Stimulated activated naive CD8-positive, alpha-beta T cell treated with anti-CD3 and anti-CD28 coated beads, Interleukin-15, Interleukin-2, amounts not matched to agents 100 ng/mL and 50 ng/mL, for 24 hours (primary cell): ENCODE data around the gene EEFSEC.
"Not testable (repeated sequence)": the region's sequence is repeated elsewhere in the genome, so short reads cannot be mapped to it uniquely, and the experiment has no call there.

ENCODE experiments used
- H3K27ac Mint-ChIP-seq: one replicate; pipeline ENCODE4 v1.8.0; 2021; ENCODE audit warnings: mild to moderate bottlenecking, mixed read lengths
- H3K27me3 Mint-ChIP-seq: one replicate; pipeline ENCODE4 v1.8.0; 2021; ENCODE audit warnings: mixed read lengths
- H3K36me3 Mint-ChIP-seq: one replicate; pipeline ENCODE4 v1.8.0; 2021; ENCODE audit warnings: low read depth, mixed read lengths
- H3K4me1 Mint-ChIP-seq: one replicate; pipeline ENCODE4 v1.8.0; 2021; ENCODE audit warnings: low read depth, mixed read lengths
- H3K4me3 Mint-ChIP-seq: one replicate; pipeline ENCODE4 v1.8.0; 2021; ENCODE audit warnings: mild to moderate bottlenecking, mixed read lengths
- H3K9me3 Mint-ChIP-seq: one replicate; pipeline ENCODE4 v1.8.0; 2021; ENCODE audit warnings: mixed read lengths

The EEFSEC gene

DNA sequence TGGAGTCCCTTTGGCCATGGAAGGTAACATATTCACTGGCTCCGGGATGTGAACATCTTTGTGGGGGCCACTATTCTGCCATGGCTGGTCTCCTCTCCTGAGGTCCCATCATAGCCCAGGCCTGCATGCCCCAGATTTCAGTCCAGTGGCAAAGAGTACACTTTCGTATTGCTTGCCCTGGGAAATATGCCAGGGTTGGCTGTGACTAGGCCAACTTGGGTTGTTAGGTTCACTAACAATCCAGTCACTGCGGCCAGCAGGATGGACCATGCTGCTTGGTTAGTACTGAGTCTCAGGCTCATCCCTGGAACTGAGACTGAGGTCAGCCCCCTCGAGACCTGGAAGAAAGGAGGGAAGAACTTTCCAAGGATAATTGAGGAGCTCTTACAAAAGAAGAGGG is 9.8 kb upstream of the EEFSEC start:
- H3K4me1 Mint-ChIP-seq = no peaks in the 10 kb centered on the region
- no peak overlapping the region for H3K27ac Mint-ChIP-seq
- H3K27me3 Mint-ChIP-seq = no peaks in the 10 kb centered on the region
- H3K36me3 Mint-ChIP-seq = peaks cover 5% of the 10 kb centered on the region
- no peaks in the 10 kb centered on the region for H3K9me3 Mint-ChIP-seq
- H3K4me3 Mint-ChIP-seq = no peak overlapping the region

DNA sequence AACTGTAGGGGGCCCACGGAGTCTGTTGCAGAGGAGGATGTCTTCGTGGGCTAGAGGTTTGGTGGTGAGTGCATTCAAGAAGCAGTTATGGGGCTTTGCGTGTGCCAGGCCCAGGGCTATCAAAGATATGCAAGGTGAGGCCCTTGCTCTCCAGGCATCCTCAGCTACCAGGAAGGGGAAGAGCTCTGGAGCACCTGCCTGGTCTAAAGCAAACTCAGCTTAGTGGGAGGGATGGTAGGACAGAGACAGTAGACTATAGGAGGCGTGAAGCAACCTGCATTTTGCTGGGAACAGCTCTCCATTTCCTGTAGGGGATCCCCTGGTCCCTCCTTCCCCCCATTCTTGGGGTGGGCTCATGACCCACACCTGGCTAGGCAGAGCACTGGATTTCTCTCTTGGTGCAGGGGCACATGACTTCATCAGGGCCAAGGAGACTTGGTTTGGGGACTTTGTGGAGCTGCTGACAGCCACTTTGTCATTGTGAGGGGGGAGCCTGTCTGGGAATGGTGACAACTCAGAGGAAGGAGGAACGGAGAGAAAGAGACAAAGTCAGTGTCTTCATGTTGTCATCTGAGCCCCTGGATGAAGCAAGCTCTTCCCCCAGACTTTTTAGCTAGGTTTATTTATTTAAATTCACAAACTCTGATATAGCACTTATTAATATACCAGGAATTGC is 8.6 kb upstream of the EEFSEC start:
- Mint-ChIP-seq H3K4me3 (no peak overlapping the region), H3K4me1 (no peaks in the 10 kb centered on the region), H3K9me3 (no peaks in the 10 kb centered on the region), H3K27ac (no peak overlapping the region), H3K36me3 (peaks cover 5% of the 10 kb centered on the region), H3K27me3 (no peaks in the 10 kb centered on the region)

DNA sequence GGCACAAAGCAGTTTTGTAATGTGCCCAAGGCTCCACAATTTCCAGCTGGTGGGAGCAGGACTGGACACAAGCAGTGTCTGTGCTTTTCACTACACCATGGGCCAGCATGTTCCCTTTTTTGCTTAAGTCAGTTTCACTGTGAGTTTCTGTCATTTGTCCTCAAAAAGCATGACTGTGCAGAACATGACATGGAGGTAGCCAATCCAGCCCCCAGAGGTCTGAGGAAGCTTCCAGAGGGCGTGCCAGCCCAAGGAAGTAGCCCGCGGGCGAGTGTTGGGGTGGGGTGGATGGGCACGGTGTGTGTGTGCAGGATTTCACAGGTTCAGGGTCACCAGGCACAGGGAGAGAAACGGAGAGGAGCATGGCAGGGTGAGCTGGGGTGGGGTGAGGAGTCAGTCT is 8.0 kb upstream of the EEFSEC start:
- Mint-ChIP-seq H3K27ac (no peak overlapping the region), H3K27me3 (no peaks in the 10 kb centered on the region), H3K4me3 (no peak overlapping the region), H3K4me1 (no peaks in the 10 kb centered on the region), H3K9me3 (no peaks in the 10 kb centered on the region), H3K36me3 (peaks cover 5% of the 10 kb centered on the region)

DNA sequence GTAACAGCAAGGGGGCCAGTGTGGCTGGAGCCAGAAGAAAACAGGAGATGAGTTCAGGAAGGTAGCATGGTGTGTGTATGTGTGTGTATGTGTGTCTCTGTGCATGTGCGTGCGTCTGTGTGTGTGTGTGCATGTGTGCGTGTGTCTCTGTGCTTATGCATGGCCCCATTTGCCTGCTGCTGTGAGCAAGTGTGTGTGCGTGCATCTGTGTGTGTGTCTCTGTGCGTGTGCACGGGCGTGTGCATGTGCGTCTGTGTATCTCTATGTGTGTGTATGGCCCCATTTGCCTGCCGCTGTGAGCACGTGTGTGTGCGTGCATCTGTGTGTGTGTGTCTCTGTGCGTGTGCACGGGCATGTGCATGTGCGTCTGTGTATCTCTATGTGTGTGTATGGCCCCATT is 7.1 kb upstream of the EEFSEC start:
- peaks cover 5% of the 10 kb centered on the region for H3K36me3 Mint-ChIP-seq
- H3K4me3 Mint-ChIP-seq = no peak overlapping the region
- H3K9me3 Mint-ChIP-seq = no peaks in the 10 kb centered on the region
- H3K27me3 Mint-ChIP-seq = no peaks in the 10 kb centered on the region
- no peak overlapping the region for H3K27ac Mint-ChIP-seq
- H3K4me1 Mint-ChIP-seq = no peaks in the 10 kb centered on the region

DNA sequence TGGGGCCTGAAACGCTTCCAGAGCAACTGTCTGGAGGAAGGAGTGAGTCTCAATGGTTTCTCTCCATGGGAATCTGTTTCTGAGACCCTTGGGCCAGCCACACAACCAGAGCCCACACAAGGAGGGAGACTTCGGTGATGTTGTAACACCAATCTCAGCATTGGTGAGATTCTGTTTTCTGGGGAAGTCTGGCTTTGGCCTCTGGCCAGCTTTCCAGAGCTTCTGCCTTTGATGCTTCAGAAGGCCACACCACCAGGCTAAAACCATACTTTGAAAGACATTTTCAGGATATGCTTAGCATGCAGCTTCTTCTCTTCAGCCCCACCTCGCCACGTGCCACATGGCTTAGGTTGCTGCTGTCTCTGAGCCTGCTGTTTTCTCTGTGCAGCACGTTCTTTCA is 3.6 kb upstream of the EEFSEC start:
- H3K27me3 Mint-ChIP-seq = no peaks in the 10 kb centered on the region
- peaks cover 5% of the 10 kb centered on the region for H3K36me3 Mint-ChIP-seq
- no peak overlapping the region for H3K4me3 Mint-ChIP-seq
- H3K9me3 Mint-ChIP-seq = no peaks in the 10 kb centered on the region
- peaks cover 13% of the 10 kb centered on the region for H3K4me1 Mint-ChIP-seq
- H3K27ac Mint-ChIP-seq = no peak overlapping the region

DNA sequence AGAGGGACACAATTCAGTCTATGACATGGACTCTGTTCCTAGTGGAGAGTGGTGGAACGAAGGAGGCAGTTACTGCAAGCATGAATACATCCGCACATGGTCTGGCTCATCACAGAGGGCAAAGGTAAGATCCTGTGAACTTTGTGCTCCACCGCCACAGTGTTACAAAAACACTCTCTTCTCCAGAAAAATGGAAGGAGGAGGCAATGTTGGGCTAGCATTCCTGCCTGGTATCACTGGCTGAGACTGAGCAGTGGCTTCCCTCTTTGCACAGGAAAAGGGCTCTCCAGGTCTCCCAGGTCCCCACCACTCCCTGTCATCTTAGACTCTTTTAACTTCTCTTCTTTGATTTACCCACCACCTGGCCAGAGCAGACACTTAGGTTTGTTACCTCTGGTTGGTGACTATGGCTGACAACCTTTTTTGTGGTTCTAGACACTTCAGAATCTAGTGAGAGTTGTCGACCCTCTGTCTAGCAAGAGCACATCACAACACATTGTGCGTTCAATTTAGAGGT is 1.5 kb upstream of the EEFSEC start:
- no peak overlapping the region for H3K27ac Mint-ChIP-seq
- no peaks in the 10 kb centered on the region for H3K9me3 Mint-ChIP-seq
- peaks cover 14% of the 10 kb centered on the region for H3K36me3 Mint-ChIP-seq
- no peaks in the 10 kb centered on the region for H3K27me3 Mint-ChIP-seq
- H3K4me3 Mint-ChIP-seq = no peak overlapping the region
- H3K4me1 Mint-ChIP-seq = peaks cover 29% of the 10 kb centered on the region

DNA sequence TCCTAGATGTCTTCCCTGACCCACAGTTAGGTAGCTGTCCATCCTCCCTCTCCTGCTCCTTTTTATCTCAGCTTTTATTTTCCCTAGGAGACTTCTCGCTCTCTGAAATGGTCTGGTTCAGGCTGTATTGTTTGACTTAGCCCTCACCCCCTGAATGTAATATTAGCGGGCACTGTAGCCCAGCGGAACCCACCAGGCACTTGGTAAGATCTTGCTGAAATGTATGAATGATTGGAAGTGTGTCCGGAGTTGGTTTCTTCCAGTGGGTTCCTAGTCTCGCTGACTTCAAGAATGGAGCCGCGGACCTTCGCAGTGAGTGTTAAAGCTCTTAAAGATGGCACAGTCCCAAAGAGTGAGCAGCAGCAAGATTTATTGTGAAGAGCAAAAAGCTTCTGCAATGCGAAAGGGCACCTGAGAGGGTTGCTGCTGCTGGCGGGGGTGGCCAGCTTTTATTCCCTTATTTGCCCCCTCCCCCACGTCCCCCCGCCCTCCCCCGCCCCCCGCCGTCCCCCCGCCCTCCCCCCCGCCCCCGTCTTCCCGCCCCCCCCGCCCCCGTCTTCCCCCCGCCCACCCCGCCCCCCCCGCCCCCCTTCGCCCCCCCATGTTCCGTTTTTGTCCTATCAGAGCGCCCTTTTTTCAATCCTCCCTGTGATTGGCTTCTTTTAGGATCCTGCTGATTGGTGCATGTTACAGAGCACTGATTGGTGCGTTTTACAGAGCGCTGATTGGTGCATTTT is 694 bp upstream of the EEFSEC start:
- H3K4me1 Mint-ChIP-seq = peaks cover 29% of the 10 kb centered on the region

DNA sequence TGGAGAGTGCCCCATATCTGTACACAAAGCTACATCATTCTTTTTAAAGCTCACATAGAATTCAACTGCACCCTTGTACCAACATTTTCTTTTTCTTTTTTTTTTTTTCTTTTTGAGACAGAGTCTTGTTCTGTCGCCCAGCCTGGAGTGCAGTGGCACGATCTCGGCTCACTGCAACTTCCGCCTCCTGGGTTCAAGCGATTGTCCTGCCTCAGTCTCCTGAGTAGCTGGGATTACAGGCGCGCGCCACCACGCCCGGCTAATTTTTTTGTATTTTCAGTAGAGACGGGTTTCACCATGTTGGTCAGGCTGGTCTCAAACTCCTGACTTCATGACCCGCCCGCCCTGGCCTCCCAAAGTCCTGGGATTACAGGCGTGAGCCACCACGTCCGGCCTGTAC is 1.1 kb downstream of the EEFSEC start:
- H3K4me3 Mint-ChIP-seq = peak overlapping the region; percentile 92
- not testable (repeated sequence) for H3K9me3 Mint-ChIP-seq
- H3K27ac Mint-ChIP-seq = peak overlapping the region; percentile 96

More for the DNA sequence above, 694 bp upstream of the EEFSEC start:
- Mint-ChIP-seq H3K36me3 (peaks cover 22% of the 10 kb centered on the region), H3K9me3 (no peaks in the 10 kb centered on the region), H3K4me3 (peak overlapping the region; percentile 92), H3K27ac (peak overlapping the region; percentile 96), H3K27me3 (no peaks in the 10 kb centered on the region)

DNA sequence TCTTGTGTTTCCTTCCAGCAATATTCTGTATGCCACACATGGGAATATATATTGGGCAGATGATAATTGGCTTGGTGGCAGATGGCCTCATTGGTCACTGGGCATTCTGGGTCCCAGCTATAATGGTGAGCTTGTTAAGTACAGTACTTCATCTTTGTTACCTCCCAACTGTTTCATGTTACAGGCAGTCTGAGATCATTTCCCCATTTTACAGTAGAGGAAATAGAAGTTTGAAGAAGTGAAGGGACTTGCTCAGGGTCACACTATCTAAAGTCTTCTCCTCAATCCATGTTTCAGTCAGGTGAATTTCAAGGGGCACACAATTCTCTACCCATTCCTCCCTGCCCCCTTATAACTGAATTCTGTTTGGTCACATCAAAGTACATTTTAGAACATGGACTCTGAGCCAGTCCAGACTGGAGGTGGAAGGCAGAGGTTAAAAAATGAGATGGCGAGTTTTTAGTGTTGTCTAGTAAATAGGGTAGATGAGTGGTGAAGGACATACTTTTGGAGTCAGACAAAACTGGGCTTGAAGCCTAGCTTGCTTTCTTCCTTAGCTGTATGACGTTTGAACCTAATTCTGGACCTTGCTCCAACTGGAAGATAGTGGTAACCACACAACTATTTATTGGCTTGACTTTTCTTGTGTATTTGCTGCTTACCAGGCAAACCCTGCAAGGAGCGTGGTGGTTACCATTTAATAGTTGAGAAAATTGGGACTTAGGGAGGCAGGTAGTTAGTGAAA is 2.5 kb downstream of the EEFSEC start:
- Mint-ChIP-seq H3K4me3 (peak overlapping the region; percentile 9), H3K4me1 (peaks cover 29% of the 10 kb centered on the region), H3K27ac (no peak overlapping the region), H3K9me3 (no peaks in the 10 kb centered on the region), H3K36me3 (peaks cover 43% of the 10 kb centered on the region), H3K27me3 (no peaks in the 10 kb centered on the region)

More for the DNA sequence above, 1.1 kb downstream of the EEFSEC start:
- H3K27me3 Mint-ChIP-seq = not testable (repeated sequence)
- Mint-ChIP-seq H3K4me1 (peaks cover 29% of the 10 kb centered on the region), H3K36me3 (peaks cover 40% of the 10 kb centered on the region)

DNA sequence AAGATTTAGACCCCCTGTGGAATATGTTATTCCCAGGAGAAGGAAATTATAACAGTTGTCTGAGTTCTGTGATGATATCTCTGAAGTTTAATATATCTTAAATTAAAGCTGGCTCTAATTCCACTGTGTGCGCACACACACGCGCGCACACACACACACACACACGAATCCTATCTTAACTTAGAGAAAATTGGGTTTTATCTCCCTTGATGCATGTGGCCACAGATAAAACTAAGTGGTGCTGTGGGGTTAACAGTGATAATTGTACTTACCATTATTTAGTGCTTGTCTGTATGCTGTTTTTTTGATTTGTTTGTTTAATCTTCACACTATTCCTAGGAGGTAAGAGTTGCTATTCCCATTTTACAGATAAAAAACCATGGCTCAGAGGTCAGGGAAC is 7.4 kb downstream of the EEFSEC start:
- H3K4me1 Mint-ChIP-seq = peaks cover 9% of the 10 kb centered on the region

DNA sequence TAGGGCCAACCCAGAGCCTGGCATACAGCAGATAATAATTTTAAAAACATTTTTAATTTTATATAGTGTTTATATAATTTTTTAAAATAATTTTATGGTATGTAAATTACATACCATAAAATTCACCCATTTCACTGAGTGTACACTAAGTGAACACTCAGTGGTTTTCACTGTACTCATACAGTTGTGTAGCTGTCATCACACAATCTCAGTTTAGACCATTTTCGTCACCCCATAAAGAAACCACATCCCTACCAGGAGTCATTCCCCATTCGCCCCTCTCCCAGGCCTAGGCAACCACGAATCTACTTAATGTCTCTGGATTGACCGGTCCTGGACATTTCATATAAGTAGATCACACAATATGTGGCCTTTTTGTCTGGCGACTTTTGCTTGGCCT is 10.2 kb downstream of the EEFSEC start:
- Mint-ChIP-seq H3K4me3 (no peak overlapping the region), H3K4me1 (peaks cover 3% of the 10 kb centered on the region), H3K27ac (no peak overlapping the region), H3K27me3 (no peaks in the 10 kb centered on the region), H3K9me3 (no peaks in the 10 kb centered on the region), H3K36me3 (peaks cover 27% of the 10 kb centered on the region)

More for the DNA sequence above, 7.4 kb downstream of the EEFSEC start:
- no peak overlapping the region for H3K4me3 Mint-ChIP-seq
- H3K36me3 Mint-ChIP-seq = peaks cover 51% of the 10 kb centered on the region
- H3K27me3 Mint-ChIP-seq = no peaks in the 10 kb centered on the region
- no peaks in the 10 kb centered on the region for H3K9me3 Mint-ChIP-seq
- no peak overlapping the region for H3K27ac Mint-ChIP-seq

DNA sequence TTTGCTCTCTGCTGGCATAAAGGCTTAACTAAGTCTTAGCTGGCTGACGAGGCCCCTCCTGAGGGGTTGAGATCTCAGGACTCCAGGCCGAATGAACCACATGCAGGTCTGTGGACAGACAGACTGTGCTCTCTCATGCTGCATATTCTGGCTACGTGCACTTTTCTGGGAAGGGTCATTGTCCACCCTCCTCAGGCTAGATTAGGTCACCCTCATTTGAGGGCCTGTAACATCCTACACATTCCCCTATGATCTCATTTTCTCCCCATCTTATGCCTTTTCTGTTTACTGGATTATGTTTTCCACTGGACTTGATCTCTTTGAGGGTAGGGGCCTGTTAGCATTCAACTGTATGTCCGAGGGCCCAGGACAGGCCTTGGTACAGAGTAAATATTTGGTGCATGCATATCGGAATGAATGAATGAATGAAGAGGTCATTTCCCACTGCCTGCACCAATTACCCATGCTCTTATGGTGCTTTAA is 13.7 kb downstream of the EEFSEC start:
- H3K36me3 Mint-ChIP-seq = peaks cover 14% of the 10 kb centered on the region
- H3K4me1 Mint-ChIP-seq = peaks cover 3% of the 10 kb centered on the region
- no peak overlapping the region for H3K27ac Mint-ChIP-seq
- no peak overlapping the region for H3K4me3 Mint-ChIP-seq
- H3K27me3 Mint-ChIP-seq = no peaks in the 10 kb centered on the region
- no peaks in the 10 kb centered on the region for H3K9me3 Mint-ChIP-seq

DNA sequence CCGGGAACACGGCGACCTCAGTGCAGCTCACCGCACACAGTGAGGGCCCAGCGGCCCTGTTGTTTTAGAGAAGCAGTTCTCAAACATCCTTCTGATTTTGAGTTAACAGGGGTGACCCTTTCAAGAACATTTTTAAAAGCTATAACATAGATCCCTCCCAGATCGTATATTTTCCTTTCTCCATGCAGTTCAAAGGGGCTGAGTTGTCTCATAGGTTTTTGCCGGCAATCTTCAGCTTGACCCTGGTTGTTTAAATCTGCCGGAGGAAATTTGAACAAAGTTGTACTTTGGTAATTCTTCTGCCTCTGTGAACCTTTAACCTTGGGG is 14.3 kb downstream of the EEFSEC start:
- no peak overlapping the region for H3K4me3 Mint-ChIP-seq
- H3K36me3 Mint-ChIP-seq = peaks cover 14% of the 10 kb centered on the region
- H3K9me3 Mint-ChIP-seq = no peaks in the 10 kb centered on the region
- no peaks in the 10 kb centered on the region for H3K27me3 Mint-ChIP-seq
- peaks cover 3% of the 10 kb centered on the region for H3K4me1 Mint-ChIP-seq
- no peak overlapping the region for H3K27ac Mint-ChIP-seq

DNA sequence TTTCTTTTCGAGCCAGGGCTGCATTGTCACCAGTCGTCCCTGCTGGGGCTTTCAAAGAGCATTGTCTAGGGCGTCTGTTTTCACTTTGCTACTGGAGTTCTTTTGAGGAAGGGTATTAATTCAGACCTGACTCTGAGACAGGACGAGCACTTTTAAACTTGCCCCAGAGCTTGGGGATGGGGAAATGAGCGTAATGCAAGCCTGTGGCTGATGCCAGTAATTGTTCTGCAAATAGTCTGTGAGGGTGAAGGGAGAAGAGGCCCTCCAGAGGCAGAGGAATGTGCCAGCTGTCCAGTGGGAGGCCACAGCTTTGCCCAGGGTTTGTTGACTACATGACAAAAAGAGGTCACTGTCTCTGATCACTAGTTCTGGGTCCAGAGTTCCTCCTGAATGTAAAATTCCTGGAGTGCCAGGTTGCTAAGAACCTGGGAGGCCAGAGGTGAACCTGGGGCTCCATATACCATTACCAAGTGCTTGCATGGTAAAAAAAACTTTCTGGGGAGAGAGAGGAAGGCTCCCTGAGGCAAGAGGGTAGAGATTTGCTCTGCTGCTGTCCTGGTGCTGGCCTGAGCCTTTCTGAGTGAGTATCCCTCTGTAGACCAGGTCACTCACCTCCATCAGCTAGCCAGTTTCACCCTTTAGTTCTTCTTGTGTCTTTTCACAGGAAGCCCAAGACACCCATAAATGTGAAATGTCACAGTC is 14.8 kb downstream of the EEFSEC start:
- H3K4me3 Mint-ChIP-seq = no peak overlapping the region
- no peaks in the 10 kb centered on the region for H3K9me3 Mint-ChIP-seq
- H3K4me1 Mint-ChIP-seq = peaks cover 3% of the 10 kb centered on the region
- H3K27me3 Mint-ChIP-seq = no peaks in the 10 kb centered on the region
- peaks cover 9% of the 10 kb centered on the region for H3K36me3 Mint-ChIP-seq
- H3K27ac Mint-ChIP-seq = no peak overlapping the region
